GM12891 (cell line): ENCODE results near the gene PSME2.

Experiments used
- POLR2A ChIP-seq: IDR thresholded peaks from 2 replicates; pipeline ENCODE4 v1.6.1; 2011; ENCODE audit warnings: low read depth, low read length, control low read depth
- POLR2AphosphoS5 ChIP-seq: IDR thresholded peaks from 2 replicates; pipeline ENCODE4 v1.6.1; 2011; ENCODE audit warnings: low read depth, low read length, control low read depth

GRCh38 chr14:24123424-24124417, 22.7 kb downstream of the PSME2 start:
- TF ChIP-seq POLR2A, result no peak; the same call in 1 of the 2 replicates
- no peak; the same call in 1 of the 2 replicates for TF ChIP-seq POLR2AphosphoS5
